HEK293 (cell line): ENCODE measurements around the gene CENPX.

Source experiments
- IKZF3 ChIP-seq: fragments of 450-650 bp; IDR thresholded peaks from 2 replicates; pipeline ENCODE4 v1.5.0; 2018; ENCODE audit warnings: missing biosample characterization, mild to moderate bottlenecking, missing genetic modification characterization, moderate library complexity
- MYNN ChIP-seq: fragments of 450-650 bp; formaldehyde crosslinking; IDR thresholded peaks from 2 replicates; pipeline ENCODE4 v1.5.1; 2016; ENCODE audit warnings: missing biosample characterization, missing genetic modification characterization, borderline replicate concordance
- SP2 ChIP-seq: fragments of 450-650 bp; formaldehyde crosslinking; IDR thresholded peaks from 2 replicates; pipeline ENCODE4 v1.5.1; 2016; ENCODE audit warnings: missing biosample characterization, missing genetic modification characterization
- SP7 ChIP-seq: fragments of 450-650 bp; formaldehyde crosslinking; IDR thresholded peaks from 2 replicates; pipeline ENCODE4 v1.5.1; 2016; ENCODE audit warnings: missing biosample characterization, missing genetic modification characterization
- ZBTB20 ChIP-seq: fragments of 450-650 bp; formaldehyde crosslinking; IDR thresholded peaks from 2 replicates; pipeline ENCODE4 v1.5.1; 2016; ENCODE audit warnings: missing biosample characterization, missing genetic modification characterization
- ZBTB21 ChIP-seq: fragments of 450-650 bp; formaldehyde crosslinking; IDR thresholded peaks from 2 replicates; pipeline ENCODE4 v1.5.1; 2017; ENCODE audit warnings: missing biosample characterization, missing genetic modification characterization
- ZFP69B ChIP-seq: fragments of 450-650 bp; formaldehyde crosslinking; IDR thresholded peaks from 2 replicates; pipeline ENCODE4 v1.5.1; 2016; ENCODE audit warnings: missing biosample characterization, missing genetic modification characterization
- ZIC2 ChIP-seq: fragments of 450-650 bp; formaldehyde crosslinking; IDR thresholded peaks from 2 replicates; pipeline ENCODE4 v1.5.1; 2016; ENCODE audit warnings: missing biosample characterization, missing genetic modification characterization
- ZNF2 ChIP-seq: fragments of 450-650 bp; formaldehyde crosslinking; IDR thresholded peaks from 2 replicates; pipeline ENCODE4 v1.5.1; 2016; ENCODE audit warnings: missing biosample characterization, missing genetic modification characterization
- ZNF202 ChIP-seq: fragments of 450-650 bp; formaldehyde crosslinking; IDR thresholded peaks from 2 replicates; pipeline ENCODE4 v1.5.1; 2016; ENCODE audit warnings: missing biosample characterization, missing genetic modification characterization, borderline replicate concordance
- ZNF391 ChIP-seq: fragments of 450-650 bp; formaldehyde crosslinking; IDR thresholded peaks from 2 replicates; pipeline ENCODE4 v1.5.1; 2016; ENCODE audit warnings: low read depth, missing biosample characterization, missing genetic modification characterization, borderline replicate concordance
- ZNF426 ChIP-seq: fragments of 450-650 bp; formaldehyde crosslinking; IDR thresholded peaks from 2 replicates; pipeline ENCODE4 v1.5.1; 2017; ENCODE audit warnings: missing biosample characterization, missing genetic modification characterization, mild to moderate bottlenecking, inconsistent platforms, moderate library complexity
- ZNF510 ChIP-seq: fragments of 450-650 bp; formaldehyde crosslinking; IDR thresholded peaks from 2 replicates; pipeline ENCODE4 v1.5.1; 2018; ENCODE audit warnings: mild to moderate bottlenecking, missing genetic modification characterization, missing biosample characterization; ENCODE audit not compliant: insufficient replicate concordance
- ZNF654 ChIP-seq: fragments of 450-650 bp; formaldehyde crosslinking; IDR thresholded peaks from 2 replicates; pipeline ENCODE4 v1.5.1; 2016; ENCODE audit warnings: low read depth, missing biosample characterization, missing genetic modification characterization
- ZNF660 ChIP-seq: fragments of 450-650 bp; IDR thresholded peaks from 2 replicates; pipeline ENCODE4 v1.5.1; 2018; ENCODE audit warnings: missing biosample characterization, mild to moderate bottlenecking, missing genetic modification characterization
- ZNF776 ChIP-seq: fragments of 450-650 bp; formaldehyde crosslinking; IDR thresholded peaks from 2 replicates; pipeline ENCODE4 v1.5.0; 2017; ENCODE audit warnings: missing biosample characterization, missing genetic modification characterization, borderline replicate concordance
- ZNF792 ChIP-seq: fragments of 450-650 bp; formaldehyde crosslinking; IDR thresholded peaks from 2 replicates; pipeline ENCODE4 v1.5.1; 2016; ENCODE audit warnings: missing biosample characterization, missing genetic modification characterization
- ZNF830 ChIP-seq: fragments of 450-650 bp; IDR thresholded peaks from 2 replicates; pipeline ENCODE4 v1.5.0; 2018; ENCODE audit warnings: missing biosample characterization, missing genetic modification characterization, low read depth, mild to moderate bottlenecking, moderate library complexity
- ZSCAN16 ChIP-seq: fragments of 450-650 bp; formaldehyde crosslinking; IDR thresholded peaks from 2 replicates; pipeline ENCODE4 v1.5.1; 2016; ENCODE audit warnings: missing biosample characterization, missing genetic modification characterization
- TF ChIP-seq, protein P1 (sequence below): fragments of 450-650 bp; formaldehyde crosslinking; IDR thresholded peaks from 2 replicates; pipeline ENCODE4 v1.5.1; 2016; ENCODE audit warnings: missing biosample characterization, missing genetic modification characterization
- TF ChIP-seq, protein P2 (sequence below): fragments of 450-650 bp; formaldehyde crosslinking; IDR thresholded peaks from 2 replicates; pipeline ENCODE4 v1.5.1; 2016; ENCODE audit warnings: missing biosample characterization, missing genetic modification characterization
- TF ChIP-seq, protein P3 (sequence below): fragments of 450-650 bp; formaldehyde crosslinking; conservative IDR thresholded peaks from 2 replicates; pipeline ENCODE4 v1.5.1; 2016; ENCODE audit warnings: low read depth, missing biosample characterization, missing genetic modification characterization
- TF ChIP-seq, protein P4 (sequence below): fragments of 450-650 bp; formaldehyde crosslinking; optimal IDR thresholded peaks from 2 replicates; pipeline ENCODE3; 2016; ENCODE audit warnings: missing biosample characterization, mild to moderate bottlenecking, missing genetic modification characterization
- TF ChIP-seq, protein P5 (sequence below): fragments of 450-650 bp; formaldehyde crosslinking; IDR thresholded peaks from 2 replicates; pipeline ENCODE4 v1.5.0; 2017; ENCODE audit warnings: missing biosample characterization, missing genetic modification characterization, borderline replicate concordance

The CENPX gene

DNA sequence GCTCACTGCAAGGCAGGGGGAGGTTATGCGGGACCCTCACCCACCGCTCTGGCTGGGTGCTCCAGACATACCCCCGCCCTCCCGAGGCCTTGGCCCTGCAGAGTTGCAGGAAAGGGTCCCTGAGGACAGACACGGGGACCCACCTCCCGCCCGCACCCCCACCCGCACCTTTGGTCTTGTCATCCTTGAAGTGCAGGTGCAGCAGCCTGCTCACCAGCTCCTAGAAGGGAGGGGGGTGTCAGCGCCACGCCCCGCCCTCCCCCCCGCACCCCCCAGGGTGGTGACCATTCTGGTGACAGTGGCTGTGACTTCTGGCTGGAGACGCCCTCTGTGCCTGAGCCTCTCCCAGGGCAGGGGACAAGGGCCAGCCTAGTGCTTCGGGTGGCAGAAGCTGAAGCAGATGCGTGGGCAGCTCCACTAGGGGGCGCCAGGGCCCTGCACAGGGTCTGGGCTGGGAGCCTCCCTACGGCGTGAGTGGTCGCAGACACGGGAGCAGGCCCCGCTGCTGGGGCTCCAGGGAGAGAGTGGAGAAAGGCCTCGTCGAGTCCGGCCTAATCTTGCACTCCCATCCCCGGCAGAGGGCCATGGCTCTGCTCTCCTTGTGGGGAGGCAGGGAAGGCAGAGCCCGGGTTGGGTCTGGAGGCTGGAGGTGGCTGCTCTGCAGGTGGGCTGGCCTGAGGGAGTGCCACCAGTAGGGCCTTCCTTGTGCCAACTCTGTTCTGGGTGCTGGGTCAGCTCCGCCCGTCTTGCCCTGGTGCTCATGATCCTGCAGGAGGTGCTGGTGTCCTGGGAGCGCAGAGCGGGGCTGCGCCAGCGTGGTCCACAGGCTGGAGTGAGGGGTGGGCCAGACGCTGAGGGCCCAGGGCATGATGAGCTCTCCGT lies 2.7 kb downstream of the CENPX start (continued):
- TF ChIP-seq ZNF426 (tag by site-specific recombination) (no peak), MYNN (tag by site-specific recombination) (no peak), ZNF202 (tag by site-specific recombination) (no peak), IKZF3 (tag by site-specific recombination) (0 out of 2 replicates have a peak, but pooled peaks have one; percentile 39), ZNF830 (no peak), ZNF660 (tag by site-specific recombination) (0 out of 2 replicates have a peak, but pooled peaks have one; percentile 14), ZNF391 (tag by site-specific recombination) (no peak), ZFP69B (tag by site-specific recombination) (no peak), ZNF654 (tag by site-specific recombination) (peak; percentile 43), ZBTB20 (tag by site-specific recombination) (no peak), ZNF2 (tag by site-specific recombination) (peak; percentile 97), SP7 (tag by site-specific recombination) (no peak), SP2 (tag by site-specific recombination) (no peak), ZNF792 (no peak), ZIC2 (tag by site-specific recombination) (peak; percentile 19; the same call in 1 of the 2 replicates), ZNF776 (tag by site-specific recombination) (no peak), ZBTB21 (tag by site-specific recombination) (no peak), ZSCAN16 (tag by site-specific recombination) (no peak), ZNF510 (no peak)
- TF ChIP-seq, protein P1, sequence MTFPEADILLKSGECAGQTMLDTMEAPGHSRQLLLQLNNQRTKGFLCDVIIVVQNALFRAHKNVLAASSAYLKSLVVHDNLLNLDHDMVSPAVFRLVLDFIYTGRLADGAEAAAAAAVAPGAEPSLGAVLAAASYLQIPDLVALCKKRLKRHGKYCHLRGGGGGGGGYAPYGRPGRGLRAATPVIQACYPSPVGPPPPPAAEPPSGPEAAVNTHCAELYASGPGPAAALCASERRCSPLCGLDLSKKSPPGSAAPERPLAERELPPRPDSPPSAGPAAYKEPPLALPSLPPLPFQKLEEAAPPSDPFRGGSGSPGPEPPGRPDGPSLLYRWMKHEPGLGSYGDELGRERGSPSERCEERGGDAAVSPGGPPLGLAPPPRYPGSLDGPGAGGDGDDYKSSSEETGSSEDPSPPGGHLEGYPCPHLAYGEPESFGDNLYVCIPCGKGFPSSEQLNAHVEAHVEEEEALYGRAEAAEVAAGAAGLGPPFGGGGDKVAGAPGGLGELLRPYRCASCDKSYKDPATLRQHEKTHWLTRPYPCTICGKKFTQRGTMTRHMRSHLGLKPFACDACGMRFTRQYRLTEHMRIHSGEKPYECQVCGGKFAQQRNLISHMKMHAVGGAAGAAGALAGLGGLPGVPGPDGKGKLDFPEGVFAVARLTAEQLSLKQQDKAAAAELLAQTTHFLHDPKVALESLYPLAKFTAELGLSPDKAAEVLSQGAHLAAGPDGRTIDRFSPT (tag by site-specific recombination) = peak; percentile 70
- TF ChIP-seq, protein P2, sequence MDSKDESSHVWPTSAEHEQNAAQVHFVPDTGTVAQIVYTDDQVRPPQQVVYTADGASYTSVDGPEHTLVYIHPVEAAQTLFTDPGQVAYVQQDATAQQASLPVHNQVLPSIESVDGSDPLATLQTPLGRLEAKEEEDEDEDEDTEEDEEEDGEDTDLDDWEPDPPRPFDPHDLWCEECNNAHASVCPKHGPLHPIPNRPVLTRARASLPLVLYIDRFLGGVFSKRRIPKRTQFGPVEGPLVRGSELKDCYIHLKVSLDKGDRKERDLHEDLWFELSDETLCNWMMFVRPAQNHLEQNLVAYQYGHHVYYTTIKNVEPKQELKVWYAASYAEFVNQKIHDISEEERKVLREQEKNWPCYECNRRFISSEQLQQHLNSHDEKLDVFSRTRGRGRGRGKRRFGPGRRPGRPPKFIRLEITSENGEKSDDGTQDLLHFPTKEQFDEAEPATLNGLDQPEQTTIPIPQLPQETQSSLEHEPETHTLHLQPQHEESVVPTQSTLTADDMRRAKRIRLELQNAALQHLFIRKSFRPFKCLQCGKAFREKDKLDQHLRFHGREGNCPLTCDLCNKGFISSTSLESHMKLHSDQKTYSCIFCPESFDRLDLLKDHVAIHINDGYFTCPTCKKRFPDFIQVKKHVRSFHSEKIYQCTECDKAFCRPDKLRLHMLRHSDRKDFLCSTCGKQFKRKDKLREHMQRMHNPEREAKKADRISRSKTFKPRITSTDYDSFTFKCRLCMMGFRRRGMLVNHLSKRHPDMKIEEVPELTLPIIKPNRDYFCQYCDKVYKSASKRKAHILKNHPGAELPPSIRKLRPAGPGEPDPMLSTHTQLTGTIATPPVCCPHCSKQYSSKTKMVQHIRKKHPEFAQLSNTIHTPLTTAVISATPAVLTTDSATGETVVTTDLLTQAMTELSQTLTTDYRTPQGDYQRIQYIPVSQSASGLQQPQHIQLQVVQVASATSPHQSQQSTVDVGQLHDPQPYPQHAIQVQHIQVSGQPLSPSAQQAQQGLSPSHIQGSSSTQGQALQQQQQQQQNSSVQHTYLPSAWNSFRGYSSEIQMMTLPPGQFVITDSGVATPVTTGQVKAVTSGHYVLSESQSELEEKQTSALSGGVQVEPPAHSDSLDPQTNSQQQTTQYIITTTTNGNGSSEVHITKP (tag by site-specific recombination) = no peak
- TF ChIP-seq, protein P3, sequence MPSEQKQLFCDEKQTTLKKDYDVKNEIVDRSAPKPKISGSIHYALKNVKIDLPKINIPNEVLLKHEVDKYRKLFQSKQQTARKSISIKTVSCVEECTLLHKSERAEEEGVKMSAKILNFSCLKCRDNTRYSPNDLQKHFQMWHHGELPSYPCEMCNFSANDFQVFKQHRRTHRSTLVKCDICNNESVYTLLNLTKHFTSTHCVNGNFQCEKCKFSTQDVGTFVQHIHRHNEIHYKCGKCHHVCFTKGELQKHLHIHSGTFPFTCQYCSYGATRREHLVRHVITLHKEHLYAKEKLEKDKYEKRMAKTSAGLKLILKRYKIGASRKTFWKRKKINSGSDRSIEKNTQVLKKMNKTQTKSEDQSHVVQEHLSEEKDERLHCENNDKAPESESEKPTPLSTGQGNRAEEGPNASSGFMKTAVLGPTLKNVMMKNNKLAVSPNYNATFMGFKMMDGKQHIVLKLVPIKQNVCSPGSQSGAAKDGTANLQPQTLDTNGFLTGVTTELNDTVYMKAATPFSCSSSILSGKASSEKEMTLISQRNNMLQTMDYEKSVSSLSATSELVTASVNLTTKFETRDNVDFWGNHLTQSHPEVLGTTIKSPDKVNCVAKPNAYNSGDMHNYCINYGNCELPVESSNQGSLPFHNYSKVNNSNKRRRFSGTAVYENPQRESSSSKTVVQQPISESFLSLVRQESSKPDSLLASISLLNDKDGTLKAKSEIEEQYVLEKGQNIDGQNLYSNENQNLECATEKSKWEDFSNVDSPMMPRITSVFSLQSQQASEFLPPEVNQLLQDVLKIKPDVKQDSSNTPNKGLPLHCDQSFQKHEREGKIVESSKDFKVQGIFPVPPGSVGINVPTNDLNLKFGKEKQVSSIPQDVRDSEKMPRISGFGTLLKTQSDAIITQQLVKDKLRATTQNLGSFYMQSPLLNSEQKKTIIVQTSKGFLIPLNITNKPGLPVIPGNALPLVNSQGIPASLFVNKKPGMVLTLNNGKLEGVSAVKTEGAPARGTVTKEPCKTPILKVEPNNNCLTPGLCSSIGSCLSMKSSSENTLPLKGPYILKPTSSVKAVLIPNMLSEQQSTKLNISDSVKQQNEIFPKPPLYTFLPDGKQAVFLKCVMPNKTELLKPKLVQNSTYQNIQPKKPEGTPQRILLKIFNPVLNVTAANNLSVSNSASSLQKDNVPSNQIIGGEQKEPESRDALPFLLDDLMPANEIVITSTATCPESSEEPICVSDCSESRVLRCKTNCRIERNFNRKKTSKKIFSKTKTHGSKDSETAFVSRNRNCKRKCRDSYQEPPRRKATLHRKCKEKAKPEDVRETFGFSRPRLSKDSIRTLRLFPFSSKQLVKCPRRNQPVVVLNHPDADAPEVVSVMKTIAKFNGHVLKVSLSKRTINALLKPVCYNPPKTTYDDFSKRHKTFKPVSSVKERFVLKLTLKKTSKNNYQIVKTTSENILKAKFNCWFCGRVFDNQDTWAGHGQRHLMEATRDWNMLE (tag by site-specific recombination) = no peak
- TF ChIP-seq, protein P4, sequence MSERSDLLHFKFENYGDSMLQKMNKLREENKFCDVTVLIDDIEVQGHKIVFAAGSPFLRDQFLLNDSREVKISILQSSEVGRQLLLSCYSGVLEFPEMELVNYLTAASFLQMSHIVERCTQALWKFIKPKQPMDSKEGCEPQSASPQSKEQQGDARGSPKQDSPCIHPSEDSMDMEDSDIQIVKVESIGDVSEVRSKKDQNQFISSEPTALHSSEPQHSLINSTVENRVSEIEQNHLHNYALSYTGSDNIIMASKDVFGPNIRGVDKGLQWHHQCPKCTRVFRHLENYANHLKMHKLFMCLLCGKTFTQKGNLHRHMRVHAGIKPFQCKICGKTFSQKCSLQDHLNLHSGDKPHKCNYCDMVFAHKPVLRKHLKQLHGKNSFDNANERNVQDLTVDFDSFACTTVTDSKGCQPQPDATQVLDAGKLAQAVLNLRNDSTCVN = peak; percentile 15
- TF ChIP-seq, protein P5, sequence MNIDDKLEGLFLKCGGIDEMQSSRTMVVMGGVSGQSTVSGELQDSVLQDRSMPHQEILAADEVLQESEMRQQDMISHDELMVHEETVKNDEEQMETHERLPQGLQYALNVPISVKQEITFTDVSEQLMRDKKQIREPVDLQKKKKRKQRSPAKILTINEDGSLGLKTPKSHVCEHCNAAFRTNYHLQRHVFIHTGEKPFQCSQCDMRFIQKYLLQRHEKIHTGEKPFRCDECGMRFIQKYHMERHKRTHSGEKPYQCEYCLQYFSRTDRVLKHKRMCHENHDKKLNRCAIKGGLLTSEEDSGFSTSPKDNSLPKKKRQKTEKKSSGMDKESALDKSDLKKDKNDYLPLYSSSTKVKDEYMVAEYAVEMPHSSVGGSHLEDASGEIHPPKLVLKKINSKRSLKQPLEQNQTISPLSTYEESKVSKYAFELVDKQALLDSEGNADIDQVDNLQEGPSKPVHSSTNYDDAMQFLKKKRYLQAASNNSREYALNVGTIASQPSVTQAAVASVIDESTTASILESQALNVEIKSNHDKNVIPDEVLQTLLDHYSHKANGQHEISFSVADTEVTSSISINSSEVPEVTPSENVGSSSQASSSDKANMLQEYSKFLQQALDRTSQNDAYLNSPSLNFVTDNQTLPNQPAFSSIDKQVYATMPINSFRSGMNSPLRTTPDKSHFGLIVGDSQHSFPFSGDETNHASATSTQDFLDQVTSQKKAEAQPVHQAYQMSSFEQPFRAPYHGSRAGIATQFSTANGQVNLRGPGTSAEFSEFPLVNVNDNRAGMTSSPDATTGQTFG (tag by site-specific recombination) = no peak
